Panc1 (cell line): Measurements from ENCODE around the gene ADIG. TPM values are rescaled to one million over a fixed set of nuclear protein-coding genes. Genes with fewer than 3 reads are reported as not detected.

Source experiments
- ATAC-seq: fragments of 200-7000 bp; cut with Tn5 transposase; 2 replicates; pipeline ENCODE4 v1.9.1; 2020; ENCODE audit warnings: mild to moderate bottlenecking, moderate library complexity
- BruUV-seq: library from RNA; stranded (reverse); fragments of 400-500 nt; replicated peaks from 2 replicates; lab custom pipeline; 2021; lab: Mats Ljungman, UMichigan
- CTCF ChIA-PET: fragments of 300-600 bp; sonication (Branson Sonifier 250); formaldehyde crosslinking; loops from one replicate; lab custom pipeline; 2022; ENCODE audit warnings: antibody characterized with exemption; lab: Charles Lee
- POLR2A ChIA-PET: fragments of 300-600 bp; sonication (Branson Sonifier 250); formaldehyde crosslinking; loops from one replicate; lab custom pipeline; 2022; ENCODE audit warnings: antibody characterized with exemption; lab: Charles Lee
- DNase-seq: peaks from one replicate; pipeline ENCODE4 v3.0.0-alpha.2; 2010; ENCODE audit warnings: low read depth, low spot score
- H3K27ac ChIP-seq: 2 replicates; pipeline ENCODE4 v1.5.1; 2011; ENCODE audit warnings: mild to moderate bottlenecking, low read length, inconsistent platforms
- H3K27me3 ChIP-seq: fragments of 200-500 bp; sonication (Bioruptor generic); 2 replicates; pipeline ENCODE4 v1.6.0; 2014; ENCODE audit warnings: low read length, inconsistent platforms; ENCODE audit not compliant: control insufficient read depth, insufficient read depth
- H3K36me3 ChIP-seq: fragments of 200-500 bp; sonication (Bioruptor generic); 2 replicates; pipeline ENCODE4 v1.5.1; 2014; ENCODE audit warnings: inconsistent platforms, mild to moderate bottlenecking, low read length, moderate library complexity; ENCODE audit not compliant: control insufficient read depth, insufficient read depth
- H3K4me1 ChIP-seq: 2 replicates; pipeline ENCODE4 v1.5.1; 2011; ENCODE audit warnings: inconsistent platforms, mild to moderate bottlenecking, low read length, moderate library complexity; ENCODE audit not compliant: control insufficient read depth, insufficient read depth
- H3K4me3 ChIP-seq, 2 experiments: 2 replicates each; pipeline ENCODE4 v1.5.1; 2011 to 2012; ENCODE audit warnings: low read depth in 2 of 2, low read length in 2 of 2, mild to moderate bottlenecking in 2 of 2, inconsistent platforms in 1 of 2, moderate library complexity in 1 of 2
- H3K9me3 ChIP-seq: fragments of 200-500 bp; sonication (Bioruptor generic); 2 replicates; pipeline ENCODE4 v1.5.1; 2014; ENCODE audit warnings: low read depth, mild to moderate bottlenecking, inconsistent platforms, low read length, moderate library complexity; ENCODE audit not compliant: control insufficient read depth, insufficient read depth
- POLR2AphosphoS5 ChIP-seq: IDR thresholded peaks from 2 replicates; pipeline ENCODE4 v1.6.1; 2012; ENCODE audit warnings: mild to moderate bottlenecking, low read depth, low read length, moderate library complexity
- SIN3A ChIP-seq: IDR thresholded peaks from 2 replicates; pipeline ENCODE4 v1.6.1; 2012; ENCODE audit warnings: low read depth, mild to moderate bottlenecking, low read length, moderate library complexity, borderline replicate concordance; ENCODE audit not compliant: insufficient read depth
- TCF7L2 ChIP-seq: IDR thresholded peaks from 2 replicates; pipeline ENCODE4 v1.6.1; 2011; ENCODE audit warnings: mild to moderate bottlenecking, low read depth, low read length, inconsistent platforms
- in situ Hi-C: cut with HindIII; loops from 2 replicates; pipeline ENCODE4 v1.10.0; 2016; ENCODE audit warnings: low sequenced_read_pairs, low pct_unique_long_range_greater_than_20kb
- intact Hi-C: fragments of 100-400 bp; cut with micrococcal nuclease; formaldehyde crosslinking; loops from one replicate; pipeline ENCODE4 v1.10.0; 2022; ENCODE audit not compliant: unreplicated experiment
- total RNA-seq: library from RNA; stranded (reverse); gene quantifications from one replicate; pipeline ENCODE4 v1.2.1, GENCODE V29; 2021; ENCODE audit not compliant: unreplicated experiment
- TF ChIP-seq, protein P1 (sequence below): fragments of 450-650 bp; IDR thresholded peaks from 2 replicates; pipeline ENCODE4 v1.5.1; 2017; ENCODE audit warnings: mild to moderate bottlenecking
- TF ChIP-seq, protein P2 (sequence below), 2 experiments: IDR thresholded peaks; 2 replicates each; pipeline ENCODE4 v1.6.1; 2011 to 2012; ENCODE audit warnings: low read depth in 2 of 2, control low read depth in 1 of 2, low read length in 1 of 2, mild to moderate bottlenecking in 1 of 2, moderate library complexity in 1 of 2; ENCODE audit not compliant: insufficient read depth in 1 of 2

Gene ADIG
- total RNA-seq, 1 experiment from 2014 or later, result not detected

- ChIA-PET POLR2A (no interaction called here), CTCF (no interaction called here)
- DNase-seq, result no peak
- ATAC-seq, result no peak
- Histone ChIP-seq H3K27ac (no peak overlapping the region), H3K36me3 (peaks cover 26% of the 10 kb centered on the region), H3K27me3 (no peaks in the 10 kb centered on the region), H3K4me3 (no peak overlapping the region), H3K9me3 (no peaks in the 10 kb centered on the region), H3K4me1 (no peaks in the 10 kb centered on the region)
- intact Hi-C loops, result no loop called here
- BruUV-seq, result no TSS peak
- TF ChIP-seq POLR2AphosphoS5, result no peak
- in situ Hi-C loops, result no loop called here
These were observed 44.7 kb upstream of the ADIG start for GRCh38 chr20:38536310-38536709.

- ATAC-seq (no peak), DNase-seq (no peak)
- H3K9me3 ChIP-seq, result no peaks in the 10 kb centered on the region
- no peak overlapping the region for H3K4me3 ChIP-seq
- no peak for TF ChIP-seq TCF7L2
- no peak for TF ChIP-seq POLR2AphosphoS5
- TF ChIP-seq, protein P1, sequence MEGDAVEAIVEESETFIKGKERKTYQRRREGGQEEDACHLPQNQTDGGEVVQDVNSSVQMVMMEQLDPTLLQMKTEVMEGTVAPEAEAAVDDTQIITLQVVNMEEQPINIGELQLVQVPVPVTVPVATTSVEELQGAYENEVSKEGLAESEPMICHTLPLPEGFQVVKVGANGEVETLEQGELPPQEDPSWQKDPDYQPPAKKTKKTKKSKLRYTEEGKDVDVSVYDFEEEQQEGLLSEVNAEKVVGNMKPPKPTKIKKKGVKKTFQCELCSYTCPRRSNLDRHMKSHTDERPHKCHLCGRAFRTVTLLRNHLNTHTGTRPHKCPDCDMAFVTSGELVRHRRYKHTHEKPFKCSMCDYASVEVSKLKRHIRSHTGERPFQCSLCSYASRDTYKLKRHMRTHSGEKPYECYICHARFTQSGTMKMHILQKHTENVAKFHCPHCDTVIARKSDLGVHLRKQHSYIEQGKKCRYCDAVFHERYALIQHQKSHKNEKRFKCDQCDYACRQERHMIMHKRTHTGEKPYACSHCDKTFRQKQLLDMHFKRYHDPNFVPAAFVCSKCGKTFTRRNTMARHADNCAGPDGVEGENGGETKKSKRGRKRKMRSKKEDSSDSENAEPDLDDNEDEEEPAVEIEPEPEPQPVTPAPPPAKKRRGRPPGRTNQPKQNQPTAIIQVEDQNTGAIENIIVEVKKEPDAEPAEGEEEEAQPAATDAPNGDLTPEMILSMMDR, result no peak
- TF ChIP-seq SIN3A, result no peak
- TF ChIP-seq, protein P2, sequence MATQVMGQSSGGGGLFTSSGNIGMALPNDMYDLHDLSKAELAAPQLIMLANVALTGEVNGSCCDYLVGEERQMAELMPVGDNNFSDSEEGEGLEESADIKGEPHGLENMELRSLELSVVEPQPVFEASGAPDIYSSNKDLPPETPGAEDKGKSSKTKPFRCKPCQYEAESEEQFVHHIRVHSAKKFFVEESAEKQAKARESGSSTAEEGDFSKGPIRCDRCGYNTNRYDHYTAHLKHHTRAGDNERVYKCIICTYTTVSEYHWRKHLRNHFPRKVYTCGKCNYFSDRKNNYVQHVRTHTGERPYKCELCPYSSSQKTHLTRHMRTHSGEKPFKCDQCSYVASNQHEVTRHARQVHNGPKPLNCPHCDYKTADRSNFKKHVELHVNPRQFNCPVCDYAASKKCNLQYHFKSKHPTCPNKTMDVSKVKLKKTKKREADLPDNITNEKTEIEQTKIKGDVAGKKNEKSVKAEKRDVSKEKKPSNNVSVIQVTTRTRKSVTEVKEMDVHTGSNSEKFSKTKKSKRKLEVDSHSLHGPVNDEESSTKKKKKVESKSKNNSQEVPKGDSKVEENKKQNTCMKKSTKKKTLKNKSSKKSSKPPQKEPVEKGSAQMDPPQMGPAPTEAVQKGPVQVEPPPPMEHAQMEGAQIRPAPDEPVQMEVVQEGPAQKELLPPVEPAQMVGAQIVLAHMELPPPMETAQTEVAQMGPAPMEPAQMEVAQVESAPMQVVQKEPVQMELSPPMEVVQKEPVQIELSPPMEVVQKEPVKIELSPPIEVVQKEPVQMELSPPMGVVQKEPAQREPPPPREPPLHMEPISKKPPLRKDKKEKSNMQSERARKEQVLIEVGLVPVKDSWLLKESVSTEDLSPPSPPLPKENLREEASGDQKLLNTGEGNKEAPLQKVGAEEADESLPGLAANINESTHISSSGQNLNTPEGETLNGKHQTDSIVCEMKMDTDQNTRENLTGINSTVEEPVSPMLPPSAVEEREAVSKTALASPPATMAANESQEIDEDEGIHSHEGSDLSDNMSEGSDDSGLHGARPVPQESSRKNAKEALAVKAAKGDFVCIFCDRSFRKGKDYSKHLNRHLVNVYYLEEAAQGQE (IDR thresholded peaks at IDR 0.05; ENCODE audit: insufficient read depth in 1 of 2, low read depth in 2 of 2, low read length in 1 of 2), result no peak
- ChIA-PET CTCF (no interaction called here), POLR2A (no interaction called here)
- no peaks in the 10 kb centered on the region for H3K4me1 ChIP-seq
- no peak overlapping the region for H3K27ac ChIP-seq
- intact Hi-C loops, result no loop called here
- H3K27me3 ChIP-seq, result no peaks in the 10 kb centered on the region
- in situ Hi-C loops, result no loop called here
- peaks cover 26% of the 10 kb centered on the region for H3K36me3 ChIP-seq
- BruUV-seq, result no TSS peak
These were observed 43.8 kb upstream of the ADIG start for GRCh38 chr20:38537176-38537575.

DNA sequence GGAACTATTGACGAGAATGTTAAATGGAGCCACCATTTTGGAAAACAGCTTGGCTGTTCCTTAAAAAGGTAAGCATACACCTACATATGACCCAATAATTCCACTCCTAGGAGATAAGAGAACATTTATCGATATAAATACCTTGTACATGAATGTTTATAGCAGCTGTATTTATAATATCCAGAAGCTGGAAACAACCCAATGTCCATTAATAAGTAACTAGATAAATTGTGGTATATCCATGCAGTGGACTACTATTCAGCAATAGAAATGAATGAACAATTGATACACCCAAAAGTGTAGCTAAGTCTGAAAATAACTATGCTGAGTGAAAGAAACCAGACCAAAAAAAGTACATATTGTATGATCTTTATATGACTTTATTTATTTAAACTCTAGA is 42.2 kb upstream of the ADIG start:
- DNase-seq (no peak), ATAC-seq (no peak)
- POLR2A ChIA-PET, result no interaction called here
- in situ Hi-C loops, result no loop called here
- Histone ChIP-seq H3K4me1 (no peaks in the 10 kb centered on the region), H3K4me3 (no peak overlapping the region), H3K9me3 (no peaks in the 10 kb centered on the region), H3K27me3 (no peaks in the 10 kb centered on the region), H3K27ac (no peak overlapping the region), H3K36me3 (peaks cover 30% of the 10 kb centered on the region)
- CTCF ChIA-PET, result no interaction called here
- BruUV-seq, result no TSS peak
- intact Hi-C loops, result no loop called here
- TF ChIP-seq TCF7L2, result no peak
- TF ChIP-seq, protein P1, result no peak
- no peak for TF ChIP-seq POLR2AphosphoS5
- TF ChIP-seq, protein P2 (IDR thresholded peaks at IDR 0.05; ENCODE audit: insufficient read depth in 1 of 2, low read depth in 2 of 2, low read length in 1 of 2), result no peak
- TF ChIP-seq SIN3A, result no peak
